Cardiac fibroblast (primary cell): ENCODE measurements around the gene CIZ1.

Source experiments
- DNase-seq, 2 donors: peaks; one replicate each; pipeline versions ENCODE4 v3.0.0 to v3.0.0-alpha.2; 2010; ENCODE audit warnings: low read depth in 2 of 2
- H3K4me3 ChIP-seq, 2 donors: replicated peaks in 1 of 2; 1 replicate in 1 of 2; 2 replicates in 1 of 2; pipeline ENCODE4 v1.5.1; 2011; ENCODE audit warnings: low read depth in 2 of 2, low read length in 2 of 2, mild to moderate bottlenecking in 2 of 2, moderate library complexity in 1 of 2
- CTCF ChIP-seq: IDR thresholded peaks from one replicate; pipeline ENCODE4 v1.5.1; 2011; ENCODE audit warnings: low read depth, mild to moderate bottlenecking, low read length, inconsistent platforms

Gene CIZ1

DNA sequence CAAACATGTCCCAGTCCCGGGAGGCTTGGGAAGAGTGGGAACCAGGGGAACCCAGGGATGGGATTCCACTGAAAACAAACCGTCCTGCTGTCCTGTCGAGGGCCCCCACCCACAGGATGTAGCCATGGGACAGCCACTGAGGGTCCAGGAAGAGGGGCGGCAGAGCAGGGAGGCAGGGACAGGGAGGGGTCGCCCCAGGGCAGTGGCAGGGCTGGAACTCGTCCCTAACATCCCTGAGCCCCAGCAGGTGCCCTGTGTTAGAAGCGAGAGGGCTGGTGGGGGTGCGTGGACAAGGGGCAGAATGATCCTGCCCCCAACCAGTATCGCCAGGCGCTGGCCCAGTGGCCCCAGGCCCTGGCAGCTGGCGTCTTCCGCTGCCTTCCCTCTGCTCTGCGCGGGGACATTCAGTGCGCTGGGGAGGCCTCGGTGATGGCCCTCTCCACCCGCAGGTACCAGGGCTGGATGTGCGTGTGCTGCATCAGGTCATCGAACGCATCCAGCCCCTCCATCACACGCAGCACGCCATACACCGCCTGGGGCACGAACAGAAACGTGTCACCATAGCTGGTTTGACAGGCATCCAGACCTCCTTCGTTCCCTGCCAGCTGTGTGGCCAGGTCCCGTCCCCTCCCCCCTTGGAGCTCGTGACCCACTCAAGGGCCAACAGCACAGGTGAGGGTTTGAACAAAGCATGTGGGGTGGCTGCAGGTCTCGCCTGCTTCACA, 70.5 kb downstream of the CIZ1 start:
- DNase-seq, result no peak
- H3K4me3 ChIP-seq, result no peak overlapping the region
- no peak for TF ChIP-seq CTCF

GRCh38 chr9:128120061-128120740, 71.2 kb downstream of the CIZ1 start:
- no peak overlapping the region for H3K4me3 ChIP-seq
- DNase-seq, result no peak
- no peak for TF ChIP-seq CTCF

DNA sequence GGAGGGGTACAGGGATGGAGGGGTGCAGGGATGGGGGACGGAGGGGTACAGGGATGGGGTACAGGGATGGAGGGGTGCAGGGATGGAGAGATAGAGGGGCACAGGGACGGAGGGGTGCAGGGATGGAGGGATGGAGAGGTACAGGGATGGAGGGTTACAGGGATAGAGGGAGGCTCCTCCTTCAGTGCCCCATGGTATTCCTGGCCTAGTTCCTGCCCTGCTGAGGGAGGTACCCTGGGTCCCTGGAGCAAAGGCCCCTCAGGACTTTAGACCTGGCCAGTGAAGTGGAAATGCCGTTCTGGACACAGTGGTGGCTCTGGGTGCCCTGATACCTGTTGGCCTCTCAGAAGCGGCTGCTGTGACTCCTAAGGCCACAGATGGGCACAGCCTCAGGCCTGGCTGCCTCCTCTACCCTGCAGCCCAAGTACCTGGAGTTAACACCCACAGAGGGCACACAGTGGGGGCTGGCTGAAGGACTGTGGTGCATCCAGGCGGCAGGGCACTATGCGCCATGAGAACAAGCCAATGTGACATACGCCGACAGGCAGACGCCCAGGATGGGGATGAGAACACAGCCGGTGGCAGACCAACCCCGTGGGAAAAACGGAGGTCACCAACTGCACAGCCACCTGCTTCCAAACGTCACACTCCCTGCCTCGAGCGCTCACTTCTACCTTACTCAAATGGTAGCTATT, 72.3 kb downstream of the CIZ1 start:
- no peak overlapping the region for H3K4me3 ChIP-seq
- TF ChIP-seq CTCF, result no peak
- no peak for DNase-seq

GRCh38 chr9:128118472-128118857, 72.9 kb downstream of the CIZ1 start:
- TF ChIP-seq CTCF, result no peak
- H3K4me3 ChIP-seq, result no peak overlapping the region
- DNase-seq, result no peak

DNA sequence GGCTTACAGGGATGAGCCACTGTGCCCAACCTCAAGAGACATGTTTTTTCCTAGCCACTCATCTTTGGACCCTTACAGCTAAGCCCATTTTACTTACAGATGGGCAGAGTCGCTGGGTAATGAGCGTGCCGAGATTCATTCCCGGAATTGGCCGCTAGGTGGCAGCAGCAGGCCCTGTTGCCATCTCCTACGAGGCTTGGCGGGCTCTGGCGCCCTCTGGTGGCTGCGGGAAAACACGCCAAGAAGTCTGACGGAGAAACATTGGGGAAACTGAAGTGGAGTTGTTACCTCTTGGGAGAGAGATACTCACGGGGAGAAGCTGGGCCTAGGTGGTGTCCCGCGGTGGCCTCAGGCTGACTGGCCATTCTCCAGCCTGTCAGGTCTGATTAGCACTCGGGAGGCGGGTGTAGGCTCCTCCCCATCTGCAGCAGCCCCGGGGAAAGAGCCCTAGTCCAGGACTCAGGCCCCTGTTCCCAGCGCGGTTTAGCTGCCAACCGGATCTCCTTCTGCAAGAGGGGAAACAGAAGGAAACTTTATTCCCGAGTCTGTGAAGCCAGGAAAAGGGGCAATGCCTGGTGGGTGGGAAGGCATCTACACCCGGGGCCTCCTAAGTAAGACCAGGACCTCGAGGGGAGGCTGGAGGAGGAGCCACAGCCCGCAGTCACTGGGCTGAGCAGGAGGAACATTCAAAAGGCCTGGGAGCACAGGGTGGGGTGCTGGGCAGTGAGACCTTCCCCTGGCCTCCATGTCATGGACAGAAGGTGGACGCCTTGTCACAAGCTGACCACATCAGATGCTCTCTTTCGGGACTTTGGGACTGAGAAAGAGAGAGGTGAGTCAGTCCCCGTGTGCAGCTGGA, 73.5 kb downstream of the CIZ1 start:
- no peak overlapping the region for H3K4me3 ChIP-seq
- peak; percentile 100 for TF ChIP-seq CTCF
- peak; percentile 91 to 92 for DNase-seq
